ENCODE measurements around the gene PIK3R6.

PIK3R6 gene

DNA sequence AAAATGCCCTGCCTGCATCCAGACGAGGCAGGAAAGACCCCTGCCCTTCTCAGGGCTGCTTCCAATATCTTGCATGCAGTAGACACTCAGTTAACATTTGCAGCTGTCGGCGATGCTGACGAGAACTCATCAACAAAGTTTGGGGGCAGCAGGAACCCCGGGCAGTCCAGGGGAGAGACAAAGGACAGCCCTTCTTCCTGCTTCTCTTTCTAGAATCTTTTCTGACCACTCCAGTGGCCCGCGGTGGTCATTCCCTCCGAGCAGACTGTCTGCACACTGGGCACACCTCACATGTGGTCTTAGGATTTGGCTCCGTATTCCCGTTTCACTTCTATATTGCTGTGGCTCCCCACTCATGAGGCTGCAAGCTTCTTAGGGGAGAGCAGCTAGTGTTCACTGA lies 37.3 kb downstream of the PIK3R6 start:
- no peak overlapping the region for H3K4me3 ChIP-seq (ENCODE audit: low read depth, low read length)
- in situ Hi-C loops (cut with HindIII; ENCODE audit: low sequenced_read_pairs), result no loop called here
- no peak for DNase-seq (ENCODE audit: low read depth, low spot score)
- TF ChIP-seq, protein P1, sequence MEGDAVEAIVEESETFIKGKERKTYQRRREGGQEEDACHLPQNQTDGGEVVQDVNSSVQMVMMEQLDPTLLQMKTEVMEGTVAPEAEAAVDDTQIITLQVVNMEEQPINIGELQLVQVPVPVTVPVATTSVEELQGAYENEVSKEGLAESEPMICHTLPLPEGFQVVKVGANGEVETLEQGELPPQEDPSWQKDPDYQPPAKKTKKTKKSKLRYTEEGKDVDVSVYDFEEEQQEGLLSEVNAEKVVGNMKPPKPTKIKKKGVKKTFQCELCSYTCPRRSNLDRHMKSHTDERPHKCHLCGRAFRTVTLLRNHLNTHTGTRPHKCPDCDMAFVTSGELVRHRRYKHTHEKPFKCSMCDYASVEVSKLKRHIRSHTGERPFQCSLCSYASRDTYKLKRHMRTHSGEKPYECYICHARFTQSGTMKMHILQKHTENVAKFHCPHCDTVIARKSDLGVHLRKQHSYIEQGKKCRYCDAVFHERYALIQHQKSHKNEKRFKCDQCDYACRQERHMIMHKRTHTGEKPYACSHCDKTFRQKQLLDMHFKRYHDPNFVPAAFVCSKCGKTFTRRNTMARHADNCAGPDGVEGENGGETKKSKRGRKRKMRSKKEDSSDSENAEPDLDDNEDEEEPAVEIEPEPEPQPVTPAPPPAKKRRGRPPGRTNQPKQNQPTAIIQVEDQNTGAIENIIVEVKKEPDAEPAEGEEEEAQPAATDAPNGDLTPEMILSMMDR (IDR thresholded peaks at IDR 0.05; ENCODE audit: low read depth, low read length), result no peak

- in situ Hi-C loops (cut with HindIII; ENCODE audit: low sequenced_read_pairs), result no loop called here
- no peak for DNase-seq (ENCODE audit: low read depth, low spot score)
- H3K4me3 ChIP-seq (ENCODE audit: low read depth, low read length), result no peak overlapping the region
- TF ChIP-seq, protein P1 (IDR thresholded peaks at IDR 0.05; ENCODE audit: low read depth, low read length), result no peak
These were observed 38.2 kb downstream of the PIK3R6 start for GRCh38 chr17:8829036-8829941.

DNA sequence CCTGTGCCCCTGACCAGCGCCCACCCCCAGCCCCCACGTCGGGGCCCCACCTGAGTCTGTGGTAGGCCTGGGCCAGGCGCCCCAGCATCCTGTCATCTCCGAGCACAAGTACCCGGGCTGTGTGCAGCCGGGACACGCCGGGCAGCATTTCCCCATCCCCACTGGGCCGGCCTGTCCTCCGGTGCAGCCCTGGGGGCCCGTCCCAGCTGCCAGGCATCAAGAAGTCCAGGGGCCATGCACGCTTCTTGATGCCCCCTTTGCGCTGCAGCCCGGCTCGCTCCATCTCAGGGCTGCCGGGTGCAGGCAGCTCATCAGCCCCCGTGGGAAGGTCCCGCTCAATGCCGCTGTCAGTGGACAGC lies 39.0 kb downstream of the PIK3R6 start:
- in situ Hi-C loops (cut with HindIII; ENCODE audit: low sequenced_read_pairs), result no loop called here
- no peak overlapping the region for H3K4me3 ChIP-seq (ENCODE audit: low read depth, low read length)
- TF ChIP-seq, protein P1 (IDR thresholded peaks at IDR 0.05; ENCODE audit: low read depth, low read length), result no peak

DNA sequence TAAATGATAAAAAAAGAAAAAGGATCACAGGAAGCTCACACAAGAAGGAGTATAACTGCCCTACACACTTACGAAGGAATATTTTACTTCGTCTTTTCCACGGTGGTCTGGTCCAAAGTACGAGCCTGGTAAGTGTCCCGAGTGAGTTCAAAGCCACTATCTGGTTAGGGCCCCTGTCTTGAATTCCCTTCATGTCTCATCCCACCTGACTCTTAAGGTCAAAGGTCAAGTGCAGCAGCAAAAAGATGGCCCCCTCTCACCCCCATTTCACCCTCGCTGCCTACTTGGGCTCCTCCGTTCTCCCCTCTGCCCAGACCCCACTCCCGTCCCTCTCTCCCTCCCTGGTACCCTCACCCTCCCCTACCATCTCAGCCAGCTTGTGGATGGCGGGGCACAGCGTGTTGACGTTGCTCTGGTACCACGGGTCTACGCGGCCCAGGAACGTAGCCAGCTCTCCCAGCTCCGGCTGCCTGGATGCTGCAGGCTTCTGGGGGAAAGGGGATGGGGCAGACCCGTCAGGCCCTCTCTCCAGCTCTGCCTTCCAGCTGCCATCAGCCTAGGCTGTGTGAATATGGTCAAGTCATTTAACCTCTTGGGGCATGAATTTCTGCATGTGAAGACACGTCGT lies 40.6 kb downstream of the PIK3R6 start:
- TF ChIP-seq, protein P1 (IDR thresholded peaks at IDR 0.05; ENCODE audit: low read depth, low read length), result no peak
- in situ Hi-C loops (cut with HindIII; ENCODE audit: low sequenced_read_pairs), result no loop called here
- no peak overlapping the region for H3K4me3 ChIP-seq (ENCODE audit: low read depth, low read length)
- no peak for DNase-seq (ENCODE audit: low read depth, low spot score)

More for the DNA sequence above, 39.0 kb downstream of the PIK3R6 start:
- DNase-seq (ENCODE audit: low read depth, low spot score), result no peak

GRCh38 chr17:8825802-8826201 lies 41.7 kb downstream of the PIK3R6 start:
- in situ Hi-C loops (cut with HindIII; ENCODE audit: low sequenced_read_pairs), result no loop called here
- no peak overlapping the region for H3K4me3 ChIP-seq (ENCODE audit: low read depth, low read length)
- TF ChIP-seq, protein P1 (IDR thresholded peaks at IDR 0.05; ENCODE audit: low read depth, low read length), result no peak
- DNase-seq (ENCODE audit: low read depth, low spot score), result no peak

GRCh38 chr17:8823279-8823678 lies 44.2 kb downstream of the PIK3R6 start:
- TF ChIP-seq, protein P1 (IDR thresholded peaks at IDR 0.05; ENCODE audit: low read depth, low read length), result no peak
- DNase-seq (ENCODE audit: low read depth, low spot score), result no peak
- H3K4me3 ChIP-seq (ENCODE audit: low read depth, low read length), result no peak overlapping the region
- in situ Hi-C loops (cut with HindIII; ENCODE audit: low sequenced_read_pairs), result no loop called here

All from astrocyte of the spinal cord (primary cell).